ENCODE measurements around the gene HELQ.

The HELQ gene

DNA sequence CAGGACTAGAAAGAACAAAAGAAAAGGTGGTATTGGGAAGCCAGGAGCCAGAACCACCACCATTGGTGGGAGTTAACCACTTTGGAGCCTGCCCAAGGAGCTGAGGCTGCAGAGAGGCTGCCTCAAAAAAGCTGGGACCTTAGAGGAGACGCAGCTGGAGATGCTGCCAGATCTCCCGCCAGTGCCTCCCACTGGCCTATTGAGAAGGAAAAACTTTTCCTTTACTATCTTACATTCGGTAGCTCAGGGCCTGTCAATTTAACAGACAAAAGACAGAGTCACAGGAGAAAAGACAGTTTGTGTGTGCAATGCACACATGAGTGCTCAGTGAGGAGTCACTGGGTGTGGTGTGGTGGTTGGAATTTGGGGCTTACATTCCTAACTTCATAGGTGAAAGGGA, 68.6 kb downstream of the HELQ start:
- Histone ChIP-seq H3K4me3 (ENCODE audit: severe bottlenecking) (no peak overlapping the region), H3K9me3 (ENCODE audit: severe bottlenecking) (no peaks in the 10 kb centered on the region), H3K36me3 (ENCODE audit: low read depth) (no peaks in the 10 kb centered on the region), H3K27ac (ENCODE audit: poor library complexity, severe bottlenecking) (no peak overlapping the region), H3K4me1 (ENCODE audit: insufficient read depth, poor library complexity, severe bottlenecking) (no peaks in the 10 kb centered on the region), H3K27me3 (ENCODE audit: insufficient read depth, poor library complexity, severe bottlenecking) (no peaks in the 10 kb centered on the region)
- DNase-seq (ENCODE audit: low spot score): no peak
- TF ChIP-seq, protein P1, sequence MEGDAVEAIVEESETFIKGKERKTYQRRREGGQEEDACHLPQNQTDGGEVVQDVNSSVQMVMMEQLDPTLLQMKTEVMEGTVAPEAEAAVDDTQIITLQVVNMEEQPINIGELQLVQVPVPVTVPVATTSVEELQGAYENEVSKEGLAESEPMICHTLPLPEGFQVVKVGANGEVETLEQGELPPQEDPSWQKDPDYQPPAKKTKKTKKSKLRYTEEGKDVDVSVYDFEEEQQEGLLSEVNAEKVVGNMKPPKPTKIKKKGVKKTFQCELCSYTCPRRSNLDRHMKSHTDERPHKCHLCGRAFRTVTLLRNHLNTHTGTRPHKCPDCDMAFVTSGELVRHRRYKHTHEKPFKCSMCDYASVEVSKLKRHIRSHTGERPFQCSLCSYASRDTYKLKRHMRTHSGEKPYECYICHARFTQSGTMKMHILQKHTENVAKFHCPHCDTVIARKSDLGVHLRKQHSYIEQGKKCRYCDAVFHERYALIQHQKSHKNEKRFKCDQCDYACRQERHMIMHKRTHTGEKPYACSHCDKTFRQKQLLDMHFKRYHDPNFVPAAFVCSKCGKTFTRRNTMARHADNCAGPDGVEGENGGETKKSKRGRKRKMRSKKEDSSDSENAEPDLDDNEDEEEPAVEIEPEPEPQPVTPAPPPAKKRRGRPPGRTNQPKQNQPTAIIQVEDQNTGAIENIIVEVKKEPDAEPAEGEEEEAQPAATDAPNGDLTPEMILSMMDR (IDR thresholded peaks at IDR 0.05; ENCODE audit: poor library complexity, severe bottlenecking): no peak
- peak; percentile 52; the same call in 2 of the 3 replicates for ATAC-seq (ENCODE audit: low read depth)

DNA sequence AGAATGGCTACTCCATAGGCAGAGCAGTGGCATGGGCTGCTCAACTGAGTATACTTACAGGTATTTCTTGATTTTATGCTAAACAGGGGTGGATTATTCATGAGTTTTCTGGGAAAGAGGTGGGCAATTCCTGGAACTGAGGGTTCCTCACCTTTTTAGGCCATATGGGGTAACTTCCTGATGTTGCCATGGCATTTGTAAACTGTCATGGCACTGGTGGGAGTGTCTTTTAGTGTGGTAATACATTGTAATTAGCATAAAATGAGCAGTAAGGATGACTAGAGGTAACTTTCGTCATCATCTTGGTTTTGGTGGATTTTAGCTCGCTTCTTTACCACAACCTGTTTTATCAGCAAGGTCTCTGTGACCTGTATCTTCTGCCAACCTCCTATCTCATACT, 72.8 kb downstream of the HELQ start:
- H3K27ac ChIP-seq (ENCODE audit: poor library complexity, severe bottlenecking): no peak overlapping the region
- no peak overlapping the region for H3K4me3 ChIP-seq (ENCODE audit: severe bottlenecking)
- ATAC-seq (ENCODE audit: low read depth) (no peak), DNase-seq (ENCODE audit: low spot score) (no peak)
- H3K4me1 ChIP-seq (ENCODE audit: insufficient read depth, poor library complexity, severe bottlenecking): no peaks in the 10 kb centered on the region
- H3K27me3 ChIP-seq (ENCODE audit: insufficient read depth, poor library complexity, severe bottlenecking): no peaks in the 10 kb centered on the region
- H3K36me3 ChIP-seq (ENCODE audit: low read depth): no peaks in the 10 kb centered on the region
- H3K9me3 ChIP-seq (ENCODE audit: severe bottlenecking): no peaks in the 10 kb centered on the region
- TF ChIP-seq, protein P1 (IDR thresholded peaks at IDR 0.05; ENCODE audit: poor library complexity, severe bottlenecking): no peak

DNA sequence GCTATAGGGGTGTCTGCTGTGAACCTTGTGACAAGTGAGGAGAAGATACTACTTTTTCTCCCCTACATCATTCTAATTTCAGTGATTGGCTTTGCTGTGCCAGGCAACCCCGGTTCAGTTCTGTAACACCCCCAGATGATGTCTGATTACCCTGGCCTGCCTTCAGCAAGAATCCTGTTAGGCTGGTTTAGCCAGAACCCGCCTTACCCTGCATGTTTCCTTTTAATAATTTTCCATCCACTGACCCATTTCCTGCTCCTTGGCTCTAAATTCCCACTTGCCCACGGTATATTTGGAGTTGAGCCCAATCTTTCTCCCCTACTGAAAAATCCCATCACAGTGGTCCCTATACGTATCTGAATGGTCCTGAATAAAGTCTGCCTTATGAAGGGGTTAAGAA, 74.5 kb downstream of the HELQ start:
- H3K27ac ChIP-seq (ENCODE audit: poor library complexity, severe bottlenecking): no peak overlapping the region
- DNase-seq (ENCODE audit: low spot score) (no peak), ATAC-seq (ENCODE audit: low read depth) (no peak)
- TF ChIP-seq, protein P1 (IDR thresholded peaks at IDR 0.05; ENCODE audit: poor library complexity, severe bottlenecking): no peak
- H3K9me3 ChIP-seq (ENCODE audit: severe bottlenecking): no peaks in the 10 kb centered on the region
- H3K4me3 ChIP-seq (ENCODE audit: severe bottlenecking): no peak overlapping the region
- H3K36me3 ChIP-seq (ENCODE audit: low read depth): no peaks in the 10 kb centered on the region
- H3K4me1 ChIP-seq (ENCODE audit: insufficient read depth, poor library complexity, severe bottlenecking): no peaks in the 10 kb centered on the region
- no peaks in the 10 kb centered on the region for H3K27me3 ChIP-seq (ENCODE audit: insufficient read depth, poor library complexity, severe bottlenecking)

DNA sequence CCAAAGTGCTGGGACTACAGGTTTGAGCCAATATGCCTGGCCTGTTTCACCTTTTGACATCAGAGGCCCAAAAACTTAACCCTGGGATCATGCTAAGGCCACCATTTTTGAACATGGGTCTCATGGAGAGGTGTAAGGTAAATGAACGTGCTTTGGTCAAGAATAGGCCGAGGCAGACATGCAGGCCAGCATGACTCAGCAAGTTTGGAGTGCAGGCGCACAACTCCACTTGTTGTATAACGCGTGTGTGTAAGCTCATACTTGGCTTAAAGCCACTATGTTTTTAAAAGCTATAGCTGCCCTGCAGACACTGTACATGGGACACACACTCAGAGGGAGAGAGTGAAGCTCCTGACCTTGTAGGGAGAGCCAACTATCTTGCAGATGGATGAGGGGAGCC, 77.2 kb downstream of the HELQ start:
- DNase-seq (ENCODE audit: low spot score) (no peak), ATAC-seq (ENCODE audit: low read depth) (no peak)
- TF ChIP-seq, protein P1 (IDR thresholded peaks at IDR 0.05; ENCODE audit: poor library complexity, severe bottlenecking): no peak

DNA sequence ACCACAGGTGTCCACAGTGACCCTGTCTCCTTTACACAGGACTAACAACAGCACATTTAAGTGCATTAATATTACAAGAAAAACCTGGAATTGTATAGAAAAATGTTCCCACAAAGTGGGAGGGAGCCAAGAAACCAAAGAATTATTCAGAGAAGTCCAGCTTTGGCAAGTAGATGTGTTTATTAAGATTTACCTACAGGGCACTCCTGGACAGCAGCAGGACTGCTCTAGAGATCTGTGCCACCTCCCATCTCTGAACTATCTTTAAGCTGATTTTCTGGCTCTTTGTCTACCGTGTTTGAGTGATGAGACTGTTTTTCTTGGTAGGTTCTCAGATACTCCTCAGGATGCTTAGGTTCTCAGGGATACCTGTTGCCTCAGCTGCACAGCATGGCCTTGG, 82.7 kb downstream of the HELQ start:
- TF ChIP-seq, protein P1 (IDR thresholded peaks at IDR 0.05; ENCODE audit: poor library complexity, severe bottlenecking): no peak
- ATAC-seq (ENCODE audit: low read depth): no peak
- H3K4me1 ChIP-seq (ENCODE audit: insufficient read depth, poor library complexity, severe bottlenecking): no peaks in the 10 kb centered on the region

More for the DNA sequence above, 77.2 kb downstream of the HELQ start:
- no peaks in the 10 kb centered on the region for H3K9me3 ChIP-seq (ENCODE audit: severe bottlenecking)
- no peaks in the 10 kb centered on the region for H3K36me3 ChIP-seq (ENCODE audit: low read depth)
- H3K27ac ChIP-seq (ENCODE audit: poor library complexity, severe bottlenecking): no peak overlapping the region
- no peaks in the 10 kb centered on the region for H3K27me3 ChIP-seq (ENCODE audit: insufficient read depth, poor library complexity, severe bottlenecking)
- H3K4me1 ChIP-seq (ENCODE audit: insufficient read depth, poor library complexity, severe bottlenecking): no peaks in the 10 kb centered on the region
- no peak overlapping the region for H3K4me3 ChIP-seq (ENCODE audit: severe bottlenecking)

More for the DNA sequence above, 82.7 kb downstream of the HELQ start:
- no peaks in the 10 kb centered on the region for H3K27me3 ChIP-seq (ENCODE audit: insufficient read depth, poor library complexity, severe bottlenecking)
- H3K4me3 ChIP-seq (ENCODE audit: severe bottlenecking): no peak overlapping the region
- H3K27ac ChIP-seq (ENCODE audit: poor library complexity, severe bottlenecking): no peak overlapping the region
- H3K36me3 ChIP-seq (ENCODE audit: low read depth): no peaks in the 10 kb centered on the region
- H3K9me3 ChIP-seq (ENCODE audit: severe bottlenecking): no peaks in the 10 kb centered on the region
- DNase-seq (ENCODE audit: low spot score): no peak
